HG02970 (cell line): Measurements from ENCODE around the gene XAB2.
"Not testable (repeated sequence)": the region's sequence is repeated elsewhere in the genome, so short reads cannot be mapped to it uniquely, and the experiment has no call there.

Experiments
- ATAC-seq: cut with Tn5 transposase; IDR thresholded peaks from one replicate; pipeline ENCODE4 v1.9.1; 2021; ENCODE audit warnings: mild to moderate bottlenecking, moderate library complexity, moderate number of reproducible peaks; ENCODE audit not compliant: unreplicated experiment, low FRiP score

The XAB2 gene

GRCh38 chr19:7590256-7590655 is 39.1 kb downstream of the XAB2 start:
- no peak for ATAC-seq

- no peak for ATAC-seq
Measured at GRCh38 chr19:7589822-7590221, 39.5 kb downstream of the XAB2 start.

- ATAC-seq = no peak
Measured at GRCh38 chr19:7582446-7582845, 46.9 kb downstream of the XAB2 start.

GRCh38 chr19:7579182-7579581 is 50.2 kb downstream of the XAB2 start:
- ATAC-seq = no peak

- ATAC-seq = no peak
Measured at GRCh38 chr19:7578127-7578526, 51.2 kb downstream of the XAB2 start.

GRCh38 chr19:7577422-7577821 is 51.9 kb downstream of the XAB2 start:
- ATAC-seq = not testable (repeated sequence)

GRCh38 chr19:7575434-7576040 is 53.8 kb downstream of the XAB2 start:
- no peak for ATAC-seq

GRCh38 chr19:7570761-7571160 is 58.6 kb downstream of the XAB2 start:
- ATAC-seq = no peak
